ENCODE results near the gene MAP2K5.

DNA sequence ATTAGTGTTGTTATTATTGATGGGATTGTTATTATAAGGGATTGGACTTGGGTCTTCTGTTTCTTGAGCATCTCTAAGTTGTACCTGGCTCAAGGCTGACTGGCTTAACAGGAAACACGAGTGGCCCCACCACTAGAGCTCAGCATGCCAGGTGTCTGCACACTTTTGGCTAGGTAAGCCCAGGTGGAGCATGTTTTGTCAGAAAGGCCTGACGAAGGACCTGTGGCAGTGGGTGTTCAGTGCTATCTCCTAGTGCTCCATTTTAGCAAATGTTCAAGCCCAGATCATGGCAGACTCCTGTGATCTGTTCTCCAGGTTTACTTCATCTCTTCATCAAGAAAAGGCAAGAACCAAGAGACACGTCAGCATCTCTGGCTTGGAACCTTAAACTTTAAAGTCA is 3.4 kb downstream of the MAP2K5 start:
- TF ChIP-seq, protein P1, sequence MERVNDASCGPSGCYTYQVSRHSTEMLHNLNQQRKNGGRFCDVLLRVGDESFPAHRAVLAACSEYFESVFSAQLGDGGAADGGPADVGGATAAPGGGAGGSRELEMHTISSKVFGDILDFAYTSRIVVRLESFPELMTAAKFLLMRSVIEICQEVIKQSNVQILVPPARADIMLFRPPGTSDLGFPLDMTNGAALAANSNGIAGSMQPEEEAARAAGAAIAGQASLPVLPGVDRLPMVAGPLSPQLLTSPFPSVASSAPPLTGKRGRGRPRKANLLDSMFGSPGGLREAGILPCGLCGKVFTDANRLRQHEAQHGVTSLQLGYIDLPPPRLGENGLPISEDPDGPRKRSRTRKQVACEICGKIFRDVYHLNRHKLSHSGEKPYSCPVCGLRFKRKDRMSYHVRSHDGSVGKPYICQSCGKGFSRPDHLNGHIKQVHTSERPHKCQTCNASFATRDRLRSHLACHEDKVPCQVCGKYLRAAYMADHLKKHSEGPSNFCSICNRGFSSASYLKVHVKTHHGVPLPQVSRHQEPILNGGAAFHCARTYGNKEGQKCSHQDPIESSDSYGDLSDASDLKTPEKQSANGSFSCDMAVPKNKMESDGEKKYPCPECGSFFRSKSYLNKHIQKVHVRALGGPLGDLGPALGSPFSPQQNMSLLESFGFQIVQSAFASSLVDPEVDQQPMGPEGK (CRISPR knock-in tag; IDR thresholded peaks at IDR 0.05; ENCODE audit: borderline replicate concordance) = no peak
- TF ChIP-seq RARB (CRISPR knock-in tag; IDR thresholded peaks at IDR 0.05) = no peak
- TF ChIP-seq BACH2 (CRISPR knock-in tag; IDR thresholded peaks at IDR 0.05; ENCODE audit: borderline replicate concordance) = no peak
- no peak for TF ChIP-seq ZFP3 (CRISPR knock-in tag; IDR thresholded peaks at IDR 0.05)
- TF ChIP-seq, protein P2, sequence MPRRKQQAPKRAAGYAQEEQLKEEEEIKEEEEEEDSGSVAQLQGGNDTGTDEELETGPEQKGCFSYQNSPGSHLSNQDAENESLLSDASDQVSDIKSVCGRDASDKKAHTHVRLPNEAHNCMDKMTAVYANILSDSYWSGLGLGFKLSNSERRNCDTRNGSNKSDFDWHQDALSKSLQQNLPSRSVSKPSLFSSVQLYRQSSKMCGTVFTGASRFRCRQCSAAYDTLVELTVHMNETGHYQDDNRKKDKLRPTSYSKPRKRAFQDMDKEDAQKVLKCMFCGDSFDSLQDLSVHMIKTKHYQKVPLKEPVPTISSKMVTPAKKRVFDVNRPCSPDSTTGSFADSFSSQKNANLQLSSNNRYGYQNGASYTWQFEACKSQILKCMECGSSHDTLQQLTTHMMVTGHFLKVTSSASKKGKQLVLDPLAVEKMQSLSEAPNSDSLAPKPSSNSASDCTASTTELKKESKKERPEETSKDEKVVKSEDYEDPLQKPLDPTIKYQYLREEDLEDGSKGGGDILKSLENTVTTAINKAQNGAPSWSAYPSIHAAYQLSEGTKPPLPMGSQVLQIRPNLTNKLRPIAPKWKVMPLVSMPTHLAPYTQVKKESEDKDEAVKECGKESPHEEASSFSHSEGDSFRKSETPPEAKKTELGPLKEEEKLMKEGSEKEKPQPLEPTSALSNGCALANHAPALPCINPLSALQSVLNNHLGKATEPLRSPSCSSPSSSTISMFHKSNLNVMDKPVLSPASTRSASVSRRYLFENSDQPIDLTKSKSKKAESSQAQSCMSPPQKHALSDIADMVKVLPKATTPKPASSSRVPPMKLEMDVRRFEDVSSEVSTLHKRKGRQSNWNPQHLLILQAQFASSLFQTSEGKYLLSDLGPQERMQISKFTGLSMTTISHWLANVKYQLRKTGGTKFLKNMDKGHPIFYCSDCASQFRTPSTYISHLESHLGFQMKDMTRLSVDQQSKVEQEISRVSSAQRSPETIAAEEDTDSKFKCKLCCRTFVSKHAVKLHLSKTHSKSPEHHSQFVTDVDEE (CRISPR knock-in tag; IDR thresholded peaks at IDR 0.05) = no peak
- no peak for TF ChIP-seq ZFP30 (CRISPR knock-in tag; IDR thresholded peaks at IDR 0.05)
- TF ChIP-seq ESRRG (CRISPR knock-in tag; IDR thresholded peaks at IDR 0.05) = no peak
- TF ChIP-seq SNAI2 (CRISPR knock-in tag; IDR thresholded peaks at IDR 0.05) = no peak
- TF ChIP-seq PPARA (CRISPR knock-in tag; IDR thresholded peaks at IDR 0.05; ENCODE audit: borderline replicate concordance) = no peak
- no peak for TF ChIP-seq OSR1 (CRISPR knock-in tag; IDR thresholded peaks at IDR 0.05)
- no peak for TF ChIP-seq ARNTL (CRISPR knock-in tag; IDR thresholded peaks at IDR 0.05; ENCODE audit: borderline replicate concordance, low read depth)
